AG04450 (cell line): ENCODE measurements around the gene PACSIN2. TPM values are rescaled to one million over a fixed set of nuclear protein-coding genes. Genes with fewer than 3 reads are reported as not detected.

Source experiments
- polyA plus RNA-seq: library from polyadenylated mRNA; depleted of rRNA; stranded (reverse); fragments of >200 nt; gene quantifications from 2 replicates; pipeline ENCODE4 v1.2.3, GENCODE V29; 2011; rRNA removed

PACSIN2 gene
- polyA plus RNA-seq, 1 experiment: 59.6 TPM

Other genes with a start within 250 kb of the PACSIN2 start
- gene ARFGAP3, start 157.9 kb downstream of the PACSIN2 start, polyA plus RNA-seq: 54.2 and 69.4 TPM in 2 replicates
- gene TTLL1, start 74.2 kb upstream of the PACSIN2 start, polyA plus RNA-seq: 17.5 and 18.8 TPM in 2 replicates
- gene BIK, start 95.6 kb upstream of the PACSIN2 start, polyA plus RNA-seq: not detected in 2 replicates
- gene MCAT, start 128.2 kb upstream of the PACSIN2 start, polyA plus RNA-seq: 10.5 and 12.0 TPM in 2 replicates
- 107 and 146 TPM in 2 replicates for gene TSPO, start 136.4 kb upstream of the PACSIN2 start, polyA plus RNA-seq
- 5.7 and 9.0 TPM in 2 replicates for gene TTLL12, start 172.0 kb upstream of the PACSIN2 start, polyA plus RNA-seq